Measurements from ENCODE around the gene STK17A.

- TF ChIP-seq GATA2 (IDR thresholded peaks at IDR 0.05; ENCODE audit: low read depth, low read length) (no peak), GATA3 (IDR thresholded peaks at IDR 0.05; ENCODE audit: low read depth, low read length) (no peak)
These were observed 2.7 kb downstream of the STK17A start for GRCh38 chr7:43585562-43585961.

Measured in SH-SY5Y (cell line).